ENCODE results near the gene GNA15. TPM values are rescaled to one million over a fixed set of nuclear protein-coding genes. Genes with fewer than 3 reads are reported as not detected.
"Not testable (repeated sequence)": the region's sequence is repeated elsewhere in the genome, so short reads cannot be mapped to it uniquely, and the experiment has no call there.

GNA15 gene
- total RNA-seq, 1 donor from 2014 or later: 1.9 TPM

DNA sequence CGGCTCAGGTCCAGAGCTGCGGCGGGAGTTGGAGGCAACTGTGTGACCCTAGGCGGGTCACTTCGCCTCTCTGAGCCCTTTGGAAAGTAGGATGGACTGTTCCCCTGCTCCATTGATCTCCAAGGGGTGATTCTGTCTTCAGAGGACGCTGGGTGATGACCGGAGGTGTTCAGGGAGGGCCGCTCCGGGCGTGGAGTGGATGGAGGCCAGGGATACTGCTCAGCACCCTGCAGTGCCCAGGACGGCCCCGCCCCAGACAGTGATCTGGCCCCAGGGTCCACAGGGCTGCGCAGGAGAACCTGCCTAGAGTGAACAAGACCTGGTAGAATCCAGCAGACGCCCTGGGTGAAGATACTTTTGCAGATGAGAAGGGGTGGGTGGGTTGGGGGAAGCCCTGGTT is 56.9 kb downstream of the GNA15 start:
- no peak for DNase-seq

DNA sequence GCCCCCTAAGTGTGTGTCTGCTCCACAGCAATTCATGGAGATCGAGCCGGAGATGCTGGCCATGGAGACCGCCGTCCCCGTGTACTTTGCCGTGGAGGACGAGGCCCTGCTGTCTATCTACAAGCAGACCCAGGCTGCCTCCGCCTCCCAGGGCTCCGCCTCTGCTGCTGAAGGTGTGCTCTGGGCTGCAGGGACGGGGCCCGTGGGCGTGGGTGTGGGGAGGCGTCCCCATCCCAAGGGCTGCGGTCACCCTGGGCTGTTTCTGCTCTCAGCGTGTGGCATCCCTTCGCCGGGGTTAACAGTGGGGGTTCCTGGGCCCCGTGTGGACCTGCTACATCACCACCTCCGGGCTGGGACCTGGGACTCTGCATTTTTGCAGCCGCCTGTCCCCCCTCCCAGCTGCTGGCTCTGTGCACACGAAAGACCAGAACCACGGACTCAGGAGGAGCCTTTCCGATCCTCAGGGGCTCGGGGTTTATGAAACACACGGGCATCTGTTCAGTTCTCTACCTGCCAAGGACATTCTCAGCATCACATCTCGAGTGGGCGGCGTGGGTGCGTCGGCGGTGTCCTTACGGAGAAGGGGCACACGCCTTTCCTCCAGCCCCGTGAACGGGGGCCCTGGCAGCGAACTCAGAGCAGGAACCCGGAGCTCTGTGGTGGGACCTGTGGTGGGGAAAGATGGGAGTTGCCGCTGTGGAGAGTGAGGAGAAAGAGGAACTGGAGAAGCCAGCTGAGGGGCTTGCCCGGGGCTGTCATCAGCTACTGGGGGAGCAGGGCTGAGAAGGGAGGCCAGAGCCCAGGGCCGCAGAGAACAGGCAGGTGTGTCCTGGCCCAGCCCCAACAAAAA is 57.6 kb downstream of the GNA15 start:
- DNase-seq: no peak

GRCh38 chr19:3194106-3195087 is 58.6 kb downstream of the GNA15 start:
- DNase-seq: no peak

DNA sequence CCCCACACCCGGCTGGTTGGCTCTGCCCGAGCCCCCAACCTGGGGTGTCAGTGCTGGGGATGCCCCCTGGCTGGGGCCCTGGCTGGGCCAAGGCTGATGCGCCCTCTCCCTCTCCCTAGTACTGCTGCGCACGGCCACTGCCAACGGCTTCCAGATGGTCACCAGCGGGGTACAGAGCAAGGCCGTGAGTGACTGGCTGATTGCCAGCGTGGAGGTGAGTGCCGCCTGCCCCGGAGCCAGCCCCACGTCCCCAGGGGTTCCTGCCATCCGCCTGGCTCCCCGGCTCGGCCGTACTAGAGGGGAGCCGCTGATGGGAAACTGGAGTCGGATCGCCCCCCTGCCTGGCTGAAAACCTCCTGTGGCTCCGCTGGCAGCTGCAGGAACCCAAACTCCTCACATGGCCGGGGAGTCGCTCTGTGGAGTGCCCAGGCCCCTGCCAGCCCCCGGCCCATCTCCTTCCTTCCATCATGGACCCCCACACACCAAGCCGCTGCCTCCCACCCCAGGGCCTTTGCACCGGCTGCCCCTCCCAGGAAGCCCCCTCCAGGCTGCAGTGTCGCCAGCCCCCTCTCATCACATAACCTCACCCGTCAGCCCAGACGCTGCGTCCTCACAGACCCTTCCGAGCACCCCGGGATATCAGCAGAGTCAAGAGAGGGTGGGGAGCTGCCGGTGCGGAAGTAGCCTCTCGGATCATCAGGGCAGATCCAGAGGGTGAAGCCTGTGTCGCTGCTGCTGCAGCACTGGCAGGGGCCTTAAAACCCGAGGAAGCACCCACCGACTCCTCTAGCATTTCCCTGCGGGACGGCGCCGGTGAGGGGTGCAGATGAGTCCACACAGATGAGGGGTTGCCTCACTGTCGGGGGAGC is 60.5 kb downstream of the GNA15 start:
- no peak for DNase-seq

DNA sequence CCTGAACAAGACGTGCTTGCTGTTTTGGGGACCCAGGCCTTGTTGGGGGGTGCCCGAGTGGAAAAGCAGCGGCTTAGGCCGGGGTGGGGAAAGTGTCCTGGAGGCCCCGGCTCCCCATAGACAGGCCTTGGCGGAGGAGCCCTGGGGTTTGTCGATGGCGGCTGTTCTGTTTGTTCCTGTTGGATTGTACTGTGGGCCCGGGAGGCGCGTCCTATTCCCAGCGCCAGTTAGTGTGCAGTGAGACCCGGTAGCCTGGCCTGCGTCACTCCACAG is 61.0 kb downstream of the GNA15 start:
- no peak for DNase-seq

DNA sequence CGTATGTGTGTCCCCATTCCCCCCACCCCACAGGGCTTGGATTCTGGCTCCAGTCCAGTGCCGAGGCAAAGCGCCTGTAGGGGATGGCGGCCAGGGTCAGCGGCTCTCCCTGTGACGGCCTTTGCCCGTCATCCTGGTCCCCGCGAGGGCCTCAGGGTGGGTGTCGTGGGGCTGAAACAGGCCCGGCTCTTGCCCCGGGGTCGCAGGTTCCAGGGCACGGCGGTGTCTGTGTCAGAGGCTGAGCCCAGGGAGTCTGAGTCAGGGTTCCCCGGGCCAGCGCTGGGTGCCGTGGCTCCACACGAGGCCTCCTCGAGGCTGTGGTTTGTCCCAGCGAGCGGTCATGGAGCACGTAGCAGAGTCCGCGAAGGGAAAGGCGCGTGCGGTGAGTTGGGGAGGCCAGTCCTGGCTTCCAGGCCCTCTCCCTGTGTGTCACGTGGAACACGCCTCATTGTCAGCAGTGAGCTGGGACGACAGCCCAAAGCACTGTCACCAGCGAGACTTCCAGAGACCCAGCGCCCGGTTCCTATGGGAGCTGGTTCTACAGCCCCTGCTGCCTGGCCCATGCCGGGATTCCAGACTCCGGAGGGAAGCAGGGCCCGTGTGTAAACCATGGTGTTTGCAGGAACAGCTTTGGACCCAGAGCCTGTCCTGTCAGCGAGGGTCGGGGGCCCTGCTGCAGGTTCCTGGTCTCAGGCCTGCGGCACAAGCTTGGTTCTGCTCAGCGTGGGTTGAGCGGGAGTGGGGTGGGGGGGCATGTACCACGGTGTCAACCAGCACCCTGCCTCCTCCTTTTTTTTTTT is 63.3 kb downstream of the GNA15 start:
- no peak for DNase-seq

GRCh38 chr19:3201072-3201700 is 65.4 kb downstream of the GNA15 start:
- DNase-seq: no peak

GRCh38 chr19:3201911-3202310 is 66.1 kb downstream of the GNA15 start:
- DNase-seq: no peak

GRCh38 chr19:3202346-3202745 is 66.5 kb downstream of the GNA15 start:
- no peak for DNase-seq

DNA sequence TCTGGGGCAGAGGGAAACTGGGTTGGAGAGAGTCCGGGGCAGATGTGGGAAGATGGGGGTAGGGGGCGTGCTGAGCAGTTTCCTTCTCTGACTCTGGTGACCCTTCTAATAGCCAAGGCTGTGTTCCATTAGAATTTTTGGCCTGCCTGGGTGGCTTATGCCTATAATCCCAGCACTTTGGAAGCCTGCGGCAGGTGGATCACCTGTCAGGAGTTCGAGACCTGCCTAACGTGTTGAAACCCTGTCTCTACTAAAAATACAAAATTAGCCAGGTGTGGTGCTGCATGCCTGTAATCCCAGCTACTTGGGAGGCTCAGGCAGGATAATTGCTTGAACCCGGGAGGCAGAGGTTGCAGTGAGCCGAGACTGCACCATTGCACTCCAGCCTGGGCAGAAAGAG is 67.1 kb downstream of the GNA15 start:
- DNase-seq: not testable (repeated sequence)

GRCh38 chr19:3203805-3204645 is 68.2 kb downstream of the GNA15 start:
- no peak for DNase-seq

GRCh38 chr19:3204646-3205275 is 68.9 kb downstream of the GNA15 start:
- DNase-seq: no peak

GRCh38 chr19:3206216-3206953 is 70.6 kb downstream of the GNA15 start:
- DNase-seq: no peak

DNA sequence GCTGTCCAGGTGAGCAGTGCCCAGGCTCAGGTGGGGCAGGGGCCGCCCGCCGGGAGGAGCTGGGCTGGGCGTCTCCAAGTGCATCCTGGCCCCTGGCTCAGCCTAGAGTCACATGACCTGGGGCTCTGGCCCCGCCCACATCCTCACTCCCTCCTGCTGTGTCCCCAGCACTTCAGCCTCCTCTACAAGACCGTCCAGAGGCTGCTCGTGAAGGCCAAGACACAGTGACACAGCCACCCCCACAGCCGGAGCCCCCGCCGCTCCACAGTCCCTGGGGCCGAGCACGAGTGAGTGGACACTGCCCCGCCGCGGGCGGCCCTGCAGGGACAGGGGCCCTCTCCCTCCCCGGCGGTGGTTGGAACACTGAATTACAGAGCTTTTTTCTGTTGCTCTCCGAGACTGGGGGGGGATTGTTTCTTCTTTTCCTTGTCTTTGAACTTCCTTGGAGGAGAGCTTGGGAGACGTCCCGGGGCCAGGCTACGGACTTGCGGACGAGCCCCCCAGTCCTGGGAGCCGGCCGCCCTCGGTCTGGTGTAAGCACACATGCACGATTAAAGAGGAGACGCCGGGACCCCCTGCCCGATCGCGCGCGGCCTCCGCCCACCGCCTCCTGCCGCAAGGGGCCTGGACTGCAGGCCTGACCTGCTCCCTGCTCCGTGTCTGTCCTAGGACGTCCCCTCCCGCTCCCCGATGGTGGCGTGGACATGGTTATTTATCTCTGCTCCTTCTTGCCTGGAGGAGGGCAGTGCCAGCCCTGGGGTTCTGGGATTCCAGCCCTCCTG is 71.8 kb downstream of the GNA15 start:
- no peak for DNase-seq

- DNase-seq: no peak
Measured at GRCh38 chr19:3208317-3209207, 72.7 kb downstream of the GNA15 start.

GRCh38 chr19:3210347-3211017 is 74.6 kb downstream of the GNA15 start:
- DNase-seq: no peak

Data from occipital lobe (tissue), 2 donors.